Karpas-422 (cell line): Measurements from ENCODE around the gene CFL1. TPM values are rescaled to one million over a fixed set of nuclear protein-coding genes. Genes with fewer than 3 reads are reported as not detected.
A peak's percentile ranks its signal among the peaks of the same experiment; 100 is the strongest.

ENCODE experiments used
- DNase-seq: peaks from one replicate; pipeline ENCODE4 v3.0.0-alpha.2; 2015
- H2AFZ ChIP-seq: fragments of 200-600 bp; sonication (generic); 2 replicates; pipeline ENCODE4 v1.6.1; 2014; ENCODE audit warnings: antibody characterized with exemption, low read length, mixed read lengths
- H3K27ac ChIP-seq: fragments of 200-600 bp; sonication (generic); 2 replicates; pipeline ENCODE4 v1.5.1; 2014; ENCODE audit warnings: mild to moderate bottlenecking, low read length, moderate library complexity
- H3K27me3 ChIP-seq: fragments of 200-600 bp; sonication (generic); 2 replicates; pipeline ENCODE4 v1.6.1; 2014; ENCODE audit warnings: low read length, mixed read lengths
- H3K36me3 ChIP-seq: fragments of 200-600 bp; sonication (generic); 2 replicates; pipeline ENCODE4 v1.6.1; 2014; ENCODE audit warnings: low read length, mixed read lengths; ENCODE audit not compliant: insufficient read depth
- H3K4me1 ChIP-seq: fragments of 200-600 bp; sonication (generic); 2 replicates; pipeline ENCODE4 v1.6.1; 2014; ENCODE audit warnings: mild to moderate bottlenecking, low read length, mixed read lengths
- H3K4me2 ChIP-seq: fragments of 200-600 bp; sonication (generic); 2 replicates; pipeline ENCODE4 v1.6.1; 2014; ENCODE audit warnings: low read length, low read depth, mild to moderate bottlenecking; ENCODE audit not compliant: poor library complexity, severe bottlenecking
- H3K4me3 ChIP-seq: fragments of 200-600 bp; sonication (generic); 2 replicates; pipeline ENCODE4 v1.5.1; 2014; ENCODE audit warnings: mild to moderate bottlenecking, antibody characterized with exemption, low read length, mixed read lengths
- H3K79me2 ChIP-seq: fragments of 200-600 bp; sonication (generic); 2 replicates; pipeline ENCODE4 v1.6.1; 2014; ENCODE audit warnings: mild to moderate bottlenecking, low read length, mixed read lengths
- H3K9ac ChIP-seq: fragments of 200-600 bp; sonication (generic); 2 replicates; pipeline ENCODE4 v1.6.0; 2014; ENCODE audit warnings: low read length
- H3K9me2 ChIP-seq: fragments of 200-600 bp; sonication (generic), shearing (Covaris generic); replicated peaks from 2 replicates; pipeline ENCODE4 v1.6.0; 2014; ENCODE audit warnings: mild to moderate bottlenecking, low read length, moderate library complexity; ENCODE audit not compliant: insufficient read depth
- H3K9me3 ChIP-seq: fragments of 300-700, 200-600 bp; sonication (generic); 2 replicates; pipeline ENCODE4 v1.6.1; 2014; ENCODE audit warnings: low read length, mixed read lengths
- H4K20me1 ChIP-seq: fragments of 200-600 bp; sonication (generic); 2 replicates; pipeline ENCODE4 v1.6.1; 2014; ENCODE audit warnings: mild to moderate bottlenecking, antibody characterized with exemption, low read length, low read depth; ENCODE audit not compliant: insufficient read depth
- total RNA-seq: library from RNA; depleted of rRNA; stranded (reverse); fragments of >200 nt; shearing (Covaris generic); gene quantifications from 2 replicates; pipeline ENCODE4 v1.2.3, GENCODE V29; 2014; ENCODE audit warnings: low replicate concordance

CFL1 gene
- total RNA-seq, 1 experiment from 2014 or later: 514 TPM

- DNase-seq: peak; percentile 54
- Histone ChIP-seq H2AFZ (no peak overlapping the region), H3K27me3 (no peaks in the 10 kb centered on the region), H3K4me3 (no peak overlapping the region), H3K79me2 (peaks cover 22% of the 10 kb centered on the region), H3K9me3 (no peaks in the 10 kb centered on the region), H3K4me1 (peaks cover 47% of the 10 kb centered on the region), H3K9me2 (no peaks in the 10 kb centered on the region), H3K27ac (no peak overlapping the region), H3K4me2 (no peak overlapping the region), H3K36me3 (peaks cover 25% of the 10 kb centered on the region), H3K9ac (no peak overlapping the region; the same call in 1 of the 2 replicates), H4K20me1 (no peaks in the 10 kb centered on the region; the same call in 1 of the 2 replicates)
Measured at GRCh38 chr11:65885231-65885630, 27.3 kb upstream of the CFL1 start.

GRCh38 chr11:65884716-65885092 lies 26.7 kb upstream of the CFL1 start:
- Histone ChIP-seq H4K20me1 (no peaks in the 10 kb centered on the region; the same call in 1 of the 2 replicates), H3K4me1 (peaks cover 41% of the 10 kb centered on the region), H2AFZ (no peak overlapping the region), H3K36me3 (peaks cover 25% of the 10 kb centered on the region), H3K9me2 (no peaks in the 10 kb centered on the region), H3K9ac (no peak overlapping the region; the same call in 1 of the 2 replicates), H3K79me2 (peaks cover 22% of the 10 kb centered on the region), H3K27ac (no peak overlapping the region), H3K27me3 (no peaks in the 10 kb centered on the region), H3K9me3 (no peaks in the 10 kb centered on the region), H3K4me2 (no peak overlapping the region), H3K4me3 (no peak overlapping the region)
- peak; percentile 92 for DNase-seq

- Histone ChIP-seq H3K4me2 (no peak overlapping the region), H3K4me1 (peaks cover 35% of the 10 kb centered on the region), H3K27ac (no peak overlapping the region), H3K9me2 (no peaks in the 10 kb centered on the region), H3K79me2 (peaks cover 22% of the 10 kb centered on the region), H4K20me1 (no peaks in the 10 kb centered on the region; the same call in 1 of the 2 replicates), H3K27me3 (no peaks in the 10 kb centered on the region), H3K9me3 (no peaks in the 10 kb centered on the region), H3K4me3 (no peak overlapping the region), H3K36me3 (peaks cover 25% of the 10 kb centered on the region), H3K9ac (no peak overlapping the region), H2AFZ (no peak overlapping the region)
- DNase-seq: no peak
Measured at GRCh38 chr11:65883786-65884715, 26.1 kb upstream of the CFL1 start.

GRCh38 chr11:65883058-65883761 lies 25.2 kb upstream of the CFL1 start:
- no peak overlapping the region for H3K4me3 ChIP-seq
- H2AFZ ChIP-seq: no peak overlapping the region
- no peak overlapping the region for H3K4me2 ChIP-seq
- peaks cover 25% of the 10 kb centered on the region for H3K36me3 ChIP-seq
- DNase-seq: no peak
- no peak overlapping the region for H3K9ac ChIP-seq
- no peaks in the 10 kb centered on the region for H3K27me3 ChIP-seq
- H4K20me1 ChIP-seq: no peaks in the 10 kb centered on the region; the same call in 1 of the 2 replicates
- peaks cover 21% of the 10 kb centered on the region for H3K79me2 ChIP-seq
- H3K9me2 ChIP-seq: no peaks in the 10 kb centered on the region
- H3K9me3 ChIP-seq: no peaks in the 10 kb centered on the region
- no peak overlapping the region for H3K27ac ChIP-seq
- peaks cover 29% of the 10 kb centered on the region for H3K4me1 ChIP-seq

GRCh38 chr11:65882120-65883057 lies 24.4 kb upstream of the CFL1 start:
- Histone ChIP-seq H3K36me3 (peaks cover 25% of the 10 kb centered on the region), H3K9ac (no peak overlapping the region), H4K20me1 (no peaks in the 10 kb centered on the region; the same call in 1 of the 2 replicates), H3K4me3 (no peak overlapping the region), H3K4me1 (peaks cover 27% of the 10 kb centered on the region), H3K79me2 (peaks cover 13% of the 10 kb centered on the region), H3K27me3 (no peaks in the 10 kb centered on the region), H3K4me2 (no peak overlapping the region), H2AFZ (no peak overlapping the region), H3K9me3 (no peaks in the 10 kb centered on the region), H3K27ac (no peak overlapping the region), H3K9me2 (no peaks in the 10 kb centered on the region)
- no peak for DNase-seq

GRCh38 chr11:65880844-65881421 lies 23.0 kb upstream of the CFL1 start:
- Histone ChIP-seq H3K4me2 (no peak overlapping the region), H3K27ac (no peak overlapping the region), H3K36me3 (peaks cover 19% of the 10 kb centered on the region), H4K20me1 (no peaks in the 10 kb centered on the region; the same call in 1 of the 2 replicates), H3K9ac (no peak overlapping the region), H3K27me3 (no peaks in the 10 kb centered on the region), H2AFZ (no peak overlapping the region), H3K9me3 (no peaks in the 10 kb centered on the region), H3K4me3 (no peak overlapping the region), H3K9me2 (no peaks in the 10 kb centered on the region), H3K79me2 (no peaks in the 10 kb centered on the region), H3K4me1 (peaks cover 14% of the 10 kb centered on the region)
- no peak for DNase-seq

GRCh38 chr11:65880027-65880426 lies 22.0 kb upstream of the CFL1 start:
- H3K4me3 ChIP-seq: no peak overlapping the region
- no peaks in the 10 kb centered on the region for H3K27me3 ChIP-seq
- no peak overlapping the region for H3K27ac ChIP-seq
- no peak overlapping the region for H2AFZ ChIP-seq
- peaks cover 7% of the 10 kb centered on the region for H3K4me1 ChIP-seq
- no peak for DNase-seq
- H3K36me3 ChIP-seq: peaks cover 15% of the 10 kb centered on the region
- no peaks in the 10 kb centered on the region for H3K9me2 ChIP-seq
- no peaks in the 10 kb centered on the region for H3K79me2 ChIP-seq
- no peaks in the 10 kb centered on the region for H3K9me3 ChIP-seq
- no peaks in the 10 kb centered on the region; the same call in 1 of the 2 replicates for H4K20me1 ChIP-seq
- no peak overlapping the region for H3K9ac ChIP-seq
- no peak overlapping the region for H3K4me2 ChIP-seq
